GM12892 (cell line): Measurements from ENCODE around the gene DGKI.

Experiments used
- POLR2A ChIP-seq: IDR thresholded peaks from 2 replicates; pipeline ENCODE4 v1.6.1; 2011; ENCODE audit warnings: low read depth, low read length, control low read depth
- POLR2AphosphoS5 ChIP-seq: IDR thresholded peaks from 2 replicates; pipeline ENCODE4 v1.6.1; 2011; ENCODE audit warnings: low read depth, low read length, control low read depth

DNA sequence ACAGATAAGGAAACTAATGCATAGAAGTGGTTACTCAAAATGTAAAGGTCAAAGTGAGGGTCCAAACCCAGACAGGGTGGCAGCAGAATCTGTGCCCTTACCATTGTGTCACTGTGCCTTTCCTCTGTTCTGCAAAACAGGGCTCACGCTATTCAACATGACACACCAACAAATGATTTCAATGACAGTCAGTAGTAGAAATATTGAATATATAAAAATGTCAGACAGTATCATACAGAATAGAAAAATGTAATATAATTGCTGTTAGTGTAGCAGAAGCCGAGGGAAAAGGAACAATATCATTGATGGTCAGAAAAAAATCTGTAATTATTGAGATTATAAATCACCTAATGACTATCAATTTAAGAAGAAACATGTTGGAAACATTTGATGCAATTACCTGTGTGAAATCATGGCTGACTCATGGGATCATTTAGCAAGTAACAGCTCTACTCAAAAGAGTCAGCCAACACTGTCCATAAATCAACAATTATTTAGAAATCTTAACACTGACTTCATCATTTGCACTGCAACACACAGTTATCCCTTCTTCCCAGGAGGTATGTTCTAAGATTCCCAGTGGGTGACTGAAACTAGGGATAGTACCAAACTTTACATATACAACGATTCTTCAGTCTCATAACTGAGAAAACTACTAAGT is 198.7 kb downstream of the DGKI start:
- no peak for TF ChIP-seq POLR2A
- no peak for TF ChIP-seq POLR2AphosphoS5
